Activated gamma-delta T cell treated with Interleukin-2 at 50 U/mL for 16 hours (primary cell): ENCODE results near the gene CDC40.
A peak's percentile ranks its signal among the peaks of the same experiment; 100 is the strongest.
"Not testable (repeated sequence)": the region's sequence is repeated elsewhere in the genome, so short reads cannot be mapped to it uniquely, and the experiment has no call there.

Source experiments
- DNase-seq: peaks from one replicate; pipeline ENCODE4 v3.0.0-alpha.2; 2020

The CDC40 gene

GRCh38 chr6:110201151-110201884 lies 21.1 kb downstream of the CDC40 start:
- no peak for DNase-seq

GRCh38 chr6:110207652-110208051 lies 27.4 kb downstream of the CDC40 start:
- no peak for DNase-seq

GRCh38 chr6:110211753-110212152 lies 31.5 kb downstream of the CDC40 start:
- DNase-seq = no peak

GRCh38 chr6:110214338-110214737 lies 34.1 kb downstream of the CDC40 start:
- no peak for DNase-seq

- DNase-seq = no peak
Measured at GRCh38 chr6:110216140-110216539, 35.9 kb downstream of the CDC40 start.

- no peak for DNase-seq
Measured at GRCh38 chr6:110217266-110217665, 37.0 kb downstream of the CDC40 start.

GRCh38 chr6:110221738-110222137 lies 41.5 kb downstream of the CDC40 start:
- no peak for DNase-seq

GRCh38 chr6:110226261-110226660 lies 46.0 kb downstream of the CDC40 start:
- no peak for DNase-seq

- DNase-seq = no peak
Measured at GRCh38 chr6:110232450-110232849, 52.2 kb downstream of the CDC40 start.

GRCh38 chr6:110233770-110234374 lies 53.6 kb downstream of the CDC40 start:
- no peak for DNase-seq

- not testable (repeated sequence) for DNase-seq
Measured at GRCh38 chr6:110236007-110236406, 55.8 kb downstream of the CDC40 start.

GRCh38 chr6:110239526-110240274 lies 59.5 kb downstream of the CDC40 start:
- no peak for DNase-seq

- not testable (repeated sequence) for DNase-seq
Measured at GRCh38 chr6:110244621-110245020, 64.4 kb downstream of the CDC40 start.

GRCh38 chr6:110246378-110246777 lies 66.2 kb downstream of the CDC40 start:
- no peak for DNase-seq

- DNase-seq = no peak
Measured at GRCh38 chr6:110246900-110247546, 66.8 kb downstream of the CDC40 start.

GRCh38 chr6:110250058-110250457 lies 69.8 kb downstream of the CDC40 start:
- DNase-seq = no peak

- DNase-seq = no peak
Measured at GRCh38 chr6:110250838-110251237, 70.6 kb downstream of the CDC40 start.

GRCh38 chr6:110255211-110255750 lies 75.1 kb downstream of the CDC40 start:
- peak; percentile 4 for DNase-seq

- DNase-seq = no peak
Measured at GRCh38 chr6:110256366-110256765, 76.1 kb downstream of the CDC40 start.

GRCh38 chr6:110265273-110265672 lies 85.0 kb downstream of the CDC40 start:
- DNase-seq = no peak

GRCh38 chr6:110266996-110267395 lies 86.8 kb downstream of the CDC40 start:
- DNase-seq = no peak

GRCh38 chr6:110269623-110270022 lies 89.4 kb downstream of the CDC40 start:
- no peak for DNase-seq

GRCh38 chr6:110270165-110270564 lies 89.9 kb downstream of the CDC40 start:
- DNase-seq = no peak
